NCI-H748 (cell line): ENCODE data around the gene CD4.
A peak's percentile ranks its signal among the peaks of the same experiment; 100 is the strongest.

Experiments
- DNase-seq: peaks from one replicate; lab custom pipeline; 2025; ENCODE audit not compliant: unreplicated experiment; lab: John Stamatoyannopoulos, UW

Gene CD4

DNA sequence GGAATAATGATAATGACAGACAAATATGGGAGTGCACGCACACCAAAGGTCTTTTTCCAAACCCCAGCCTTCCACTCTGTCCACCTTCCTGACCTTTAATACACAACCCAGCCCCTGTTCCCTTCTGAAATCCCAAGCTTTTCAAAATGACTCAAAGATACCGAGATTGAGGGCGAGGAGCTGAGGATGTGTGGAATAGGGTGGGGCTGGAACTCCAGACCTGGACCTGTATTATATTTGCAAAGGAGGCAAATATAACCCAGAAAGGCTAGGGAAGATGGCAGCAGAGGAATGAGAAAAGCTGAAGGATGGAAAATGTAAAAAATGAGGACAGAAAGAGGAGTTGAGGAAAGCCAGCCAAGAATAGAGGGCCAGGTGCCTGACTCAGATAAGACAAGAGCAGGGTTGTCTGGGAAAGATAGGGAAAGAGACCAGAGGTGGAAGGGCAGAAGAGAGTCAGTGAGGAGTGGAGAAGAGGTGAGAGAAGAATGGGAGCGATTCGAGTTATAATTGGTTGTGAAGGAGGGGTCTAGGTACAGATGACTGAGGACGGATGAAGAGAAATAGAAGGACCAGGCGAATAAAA, 24.2 kb upstream of the CD4 start:
- peak; percentile 50 for DNase-seq

DNA sequence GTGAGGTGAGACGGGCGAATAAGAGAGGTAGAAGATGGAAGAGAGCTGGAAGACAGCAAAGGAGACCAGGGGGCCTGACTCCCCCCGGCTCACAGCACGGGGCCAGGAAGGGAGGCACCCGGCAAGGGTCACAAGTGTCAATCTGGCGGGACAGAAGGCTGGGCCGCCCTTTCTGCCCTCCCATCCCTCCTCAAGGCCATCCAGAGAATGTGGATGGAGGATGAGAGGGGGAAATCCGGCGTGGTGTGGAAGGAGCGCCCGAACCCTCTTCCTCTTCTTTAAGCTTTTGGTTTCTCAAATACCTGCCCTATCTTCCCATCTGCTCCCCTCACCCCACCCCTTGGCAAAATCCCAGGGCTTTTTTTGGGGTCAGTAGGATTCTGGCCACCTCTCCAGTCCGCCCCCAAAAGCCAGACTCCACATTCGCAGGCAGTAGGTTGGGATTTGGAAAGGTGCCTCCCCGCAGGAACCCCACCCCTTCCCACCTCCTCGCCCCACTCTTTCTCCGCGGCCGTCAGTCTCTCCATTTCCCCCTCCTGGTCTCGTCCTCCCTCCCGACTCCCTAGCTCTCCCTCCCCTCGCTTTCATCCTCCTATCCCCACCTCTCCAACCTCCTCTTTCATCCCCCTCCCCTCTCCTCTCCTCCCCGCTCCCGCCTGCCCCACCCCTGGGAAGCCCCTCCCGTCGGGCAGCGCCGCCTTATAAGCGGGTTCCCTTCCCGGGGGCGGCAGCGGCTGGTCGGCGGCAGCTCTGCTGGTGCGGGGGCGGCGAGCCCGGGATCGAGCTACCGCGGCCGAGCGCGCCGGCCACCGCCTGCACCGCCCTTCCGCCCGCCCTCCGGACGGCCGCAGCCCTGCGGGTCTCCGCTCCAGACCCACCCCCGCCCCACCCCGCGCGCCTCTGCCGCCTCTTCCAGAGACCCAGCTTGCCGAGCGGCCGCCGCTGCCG, 23.4 kb upstream of the CD4 start, which contains the start of gene PTMS:
Gene PTMS (plus strand): TSS at position 730 of the 948 bp plus-strand sequence. CDS start 343 bp downstream, outside the sequence.
- peak; percentile 95 for DNase-seq

DNA sequence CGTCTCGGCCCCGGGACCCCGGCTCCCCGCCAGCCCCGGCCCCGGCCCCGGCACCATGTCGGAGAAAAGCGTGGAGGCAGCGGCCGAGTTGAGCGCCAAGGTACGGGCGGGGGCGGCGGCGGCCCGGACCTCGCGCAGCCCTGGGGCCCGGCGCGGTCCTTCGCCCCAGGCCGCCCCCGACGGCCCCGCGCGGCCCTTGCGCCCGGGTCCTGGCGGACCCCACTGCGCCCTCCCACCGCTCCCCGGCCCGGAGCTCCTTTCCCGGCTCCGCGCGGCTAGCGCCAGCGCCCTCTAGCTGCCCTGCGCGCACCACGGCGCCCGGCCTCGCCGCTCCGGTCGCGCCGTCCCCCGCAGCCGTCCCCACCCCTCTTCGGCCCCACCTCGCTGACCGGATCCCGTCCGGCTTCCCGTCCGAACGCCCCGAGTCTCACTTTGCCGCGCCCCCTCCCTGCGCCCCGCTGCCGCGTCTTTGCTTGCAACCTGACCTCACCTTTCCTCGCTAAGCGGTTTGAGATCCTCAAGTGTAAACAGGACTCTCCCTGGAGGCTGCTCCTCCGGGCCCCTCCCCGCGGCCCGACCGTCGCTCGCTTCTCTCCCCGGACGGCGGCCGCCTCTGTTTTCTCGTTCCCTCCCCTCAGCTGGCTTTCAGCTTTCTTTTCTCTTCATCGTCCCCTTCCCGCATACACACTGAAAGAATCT, 22.5 kb upstream of the CD4 start:
- DNase-seq, result peak; percentile 64

DNA sequence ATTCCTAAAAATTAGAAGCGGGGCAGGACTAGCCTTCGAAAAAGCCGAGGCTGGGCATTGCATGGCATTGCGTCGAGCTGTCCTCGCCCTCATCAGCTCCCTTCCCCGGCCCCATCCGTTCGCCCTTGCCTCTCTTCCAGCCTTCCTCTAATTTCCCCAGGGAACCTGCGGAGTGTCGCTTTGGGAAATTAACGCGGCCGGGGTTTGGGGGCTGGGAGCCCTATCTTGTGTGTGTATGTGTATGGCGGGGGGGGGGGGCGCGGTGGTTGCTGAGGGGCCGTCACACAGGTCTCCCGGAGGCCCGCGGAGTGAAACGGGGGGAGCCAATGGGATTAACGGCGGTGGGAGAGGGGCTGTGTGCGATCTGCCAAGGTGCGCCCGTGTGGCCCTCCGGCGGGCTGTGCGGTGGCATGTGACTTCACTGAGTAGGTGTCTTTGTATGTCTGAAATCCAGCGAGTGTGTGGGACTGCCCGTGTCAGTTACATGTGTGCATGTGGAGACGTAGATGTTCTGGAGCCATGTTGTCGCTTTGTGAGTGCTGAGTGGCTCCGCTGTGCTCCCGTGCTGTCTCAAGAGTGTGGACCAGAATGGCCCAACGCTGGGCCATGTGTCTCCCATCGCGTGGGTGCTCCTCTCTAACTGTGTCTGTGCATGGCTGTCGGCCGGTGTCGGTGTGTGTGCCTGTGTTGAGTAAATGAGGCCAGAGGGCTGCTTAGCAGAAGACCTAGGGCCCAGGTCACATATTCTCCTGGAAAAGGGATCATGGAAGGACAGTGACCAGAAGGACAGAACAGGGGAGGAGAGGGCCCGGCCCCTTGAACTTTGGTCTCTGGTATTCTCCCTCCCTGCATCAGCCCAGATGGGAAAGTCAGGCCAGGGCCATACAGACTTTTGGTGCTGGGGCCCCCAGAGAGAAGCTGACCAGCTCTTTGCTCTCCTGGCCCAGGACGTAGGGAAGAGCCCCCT, 21.7 kb upstream of the CD4 start:
- peak; percentile 29 for DNase-seq

DNA sequence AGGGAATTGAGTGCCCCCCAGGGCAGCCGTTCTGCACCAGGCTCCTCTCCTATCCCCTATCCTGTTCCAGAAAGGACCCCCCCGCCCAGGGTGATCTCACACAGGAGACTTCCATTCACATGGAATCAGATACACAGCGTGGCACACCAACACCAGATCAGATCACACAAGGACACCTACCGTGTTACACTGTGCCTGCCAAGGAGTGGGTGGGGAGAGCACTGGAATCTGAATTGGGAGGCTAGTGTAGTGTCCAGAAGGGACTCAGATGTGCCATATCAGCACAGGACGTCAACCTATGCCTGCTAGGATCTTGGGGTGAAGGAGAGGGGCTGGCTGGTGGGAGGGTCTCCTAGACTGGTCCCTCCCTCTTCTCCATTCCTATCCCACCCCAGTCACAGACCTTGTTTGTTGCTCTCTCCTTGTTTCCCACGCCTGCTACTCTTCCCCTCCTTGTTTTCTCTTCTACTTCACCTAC, 20.9 kb upstream of the CD4 start:
- peak; percentile 7 for DNase-seq

DNA sequence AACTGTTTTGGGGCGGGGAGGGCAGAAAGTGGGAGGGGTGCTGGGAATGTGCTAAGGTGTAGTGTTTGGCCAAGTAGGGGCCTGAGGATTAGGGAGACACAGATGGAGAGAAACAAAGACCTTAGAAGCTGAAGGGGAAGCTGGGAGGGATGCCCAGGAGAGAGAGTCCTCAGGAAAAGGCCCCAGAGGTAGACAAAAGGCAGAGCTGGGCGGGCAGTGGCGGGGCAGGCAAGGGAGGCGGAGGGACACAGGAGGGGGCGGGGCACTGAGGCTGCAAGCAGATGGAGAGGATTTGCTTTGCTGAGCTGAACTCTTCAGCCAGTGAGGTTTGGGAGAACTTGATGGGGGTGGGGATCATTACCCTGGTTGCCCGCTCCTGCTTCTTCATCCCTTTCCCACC, 20.3 kb upstream of the CD4 start:
- peak; percentile 24 for DNase-seq

DNA sequence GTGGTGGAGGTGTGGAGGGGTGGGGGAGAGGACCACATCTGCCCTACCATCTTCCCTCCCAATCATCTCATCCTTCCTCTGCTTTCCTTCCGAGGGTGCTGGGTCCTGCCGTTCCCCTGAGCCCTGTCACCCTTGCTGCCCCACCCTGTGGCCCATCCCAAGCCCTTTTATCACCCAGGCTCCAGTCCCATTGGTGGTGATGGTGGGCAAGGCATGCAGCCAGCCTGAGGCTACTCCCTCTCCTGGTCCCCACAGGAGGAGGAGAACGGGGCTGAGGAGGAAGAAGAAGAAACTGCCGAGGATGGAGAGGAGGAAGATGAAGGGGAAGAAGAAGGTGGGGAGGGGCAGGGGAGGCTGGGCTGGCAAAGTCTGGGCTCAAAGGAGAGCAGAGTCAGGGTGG, 19.7 kb upstream of the CD4 start:
- no peak for DNase-seq

DNA sequence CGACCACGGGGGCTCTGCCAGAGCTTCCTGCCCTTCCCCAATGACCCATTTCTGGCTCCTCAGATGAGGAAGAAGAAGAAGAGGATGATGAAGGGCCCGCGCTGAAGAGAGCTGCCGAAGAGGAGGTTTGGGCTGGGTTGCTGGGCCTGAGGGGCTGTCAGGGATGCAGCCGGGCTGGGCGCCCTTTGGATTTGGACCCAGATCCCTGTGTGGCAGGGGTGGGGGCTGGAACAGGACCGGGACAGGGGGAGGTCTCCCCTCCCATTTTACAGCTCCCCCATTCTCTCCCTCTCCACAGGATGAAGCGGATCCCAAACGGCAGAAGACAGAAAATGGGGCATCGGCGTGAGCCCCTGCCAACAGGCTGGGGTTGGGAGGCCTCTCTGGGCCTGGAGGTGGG, 19.2 kb upstream of the CD4 start:
- no peak for DNase-seq

DNA sequence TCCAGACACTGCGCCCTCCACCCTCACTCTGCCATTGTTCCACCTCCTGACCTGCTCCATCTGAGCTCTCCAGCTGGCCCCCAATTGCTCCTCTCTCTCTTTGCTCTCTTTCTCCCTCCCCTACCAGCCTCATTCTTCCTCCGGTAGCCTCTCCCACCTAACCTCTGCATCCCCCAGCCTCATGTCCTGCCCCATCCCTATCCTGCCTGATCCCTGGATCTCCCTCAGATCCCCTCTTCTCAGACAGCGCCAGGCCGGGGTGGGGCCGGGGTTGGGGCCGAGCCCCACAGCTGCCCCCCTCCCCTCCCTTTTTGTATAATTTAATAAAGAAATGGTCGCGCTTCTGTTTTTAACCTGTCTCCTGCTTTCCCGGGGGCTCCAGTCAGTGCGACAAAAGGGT, 18.7 kb upstream of the CD4 start:
- DNase-seq, result no peak

DNA sequence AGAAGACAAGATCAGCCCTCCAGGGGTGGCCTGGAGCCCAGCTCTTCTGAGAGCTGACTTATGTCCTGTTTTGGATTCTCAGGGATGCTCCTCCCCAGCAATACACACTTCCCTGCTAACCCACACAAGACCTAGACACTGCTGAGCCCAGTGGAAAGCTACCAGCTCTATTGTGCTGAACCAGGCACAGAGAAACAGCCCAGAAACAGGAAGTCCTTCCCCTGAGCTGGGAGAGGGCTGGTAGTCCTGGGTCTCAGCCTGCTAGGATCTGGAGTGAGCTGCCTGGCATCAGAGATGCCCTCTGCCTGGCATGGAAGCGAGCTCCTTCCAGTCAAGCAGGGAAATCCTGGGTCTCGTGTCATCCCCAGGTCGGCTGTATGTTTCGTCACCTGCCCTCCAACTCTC, 18.2 kb upstream of the CD4 start:
- DNase-seq, result peak; percentile 7

DNA sequence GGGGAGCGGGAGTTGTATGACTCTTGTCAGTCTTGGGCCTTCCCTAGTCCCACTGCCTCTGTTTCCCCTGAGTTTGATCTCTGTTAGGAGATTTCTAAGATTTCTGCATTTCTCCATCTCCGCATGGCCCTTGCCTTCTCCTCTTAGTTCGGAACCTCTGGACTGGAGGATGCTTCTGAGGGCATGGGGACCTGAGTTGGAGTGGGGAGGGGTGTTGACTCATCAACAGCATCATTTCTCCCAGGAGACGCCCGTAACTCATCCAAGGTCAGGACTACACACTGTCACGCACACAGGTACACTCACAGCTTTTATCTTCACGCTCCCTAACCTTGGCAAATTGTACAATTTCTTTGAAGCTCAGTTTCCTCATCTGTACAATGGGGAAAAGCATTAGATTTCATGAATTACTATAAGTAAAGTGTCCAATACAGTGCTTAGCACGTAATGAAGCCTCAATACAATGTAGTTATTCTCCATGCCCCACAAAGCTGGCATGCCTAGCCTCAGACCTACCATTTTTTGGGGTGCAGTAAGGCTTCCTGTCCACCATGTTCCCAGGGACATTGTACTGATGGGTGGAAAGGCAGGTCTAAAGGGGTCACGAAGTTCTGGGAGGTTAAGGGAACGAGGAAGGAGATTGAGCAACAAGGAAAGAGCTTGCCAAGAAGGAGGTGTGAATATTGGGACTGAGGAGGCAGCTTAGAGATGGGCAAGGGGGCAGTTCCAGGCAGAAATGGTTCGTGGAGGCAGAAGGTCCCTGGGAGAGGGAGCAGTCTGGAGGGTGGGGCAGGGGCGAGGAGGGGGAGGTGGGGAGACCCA, 17.6 kb upstream of the CD4 start:
- DNase-seq, result no peak

DNA sequence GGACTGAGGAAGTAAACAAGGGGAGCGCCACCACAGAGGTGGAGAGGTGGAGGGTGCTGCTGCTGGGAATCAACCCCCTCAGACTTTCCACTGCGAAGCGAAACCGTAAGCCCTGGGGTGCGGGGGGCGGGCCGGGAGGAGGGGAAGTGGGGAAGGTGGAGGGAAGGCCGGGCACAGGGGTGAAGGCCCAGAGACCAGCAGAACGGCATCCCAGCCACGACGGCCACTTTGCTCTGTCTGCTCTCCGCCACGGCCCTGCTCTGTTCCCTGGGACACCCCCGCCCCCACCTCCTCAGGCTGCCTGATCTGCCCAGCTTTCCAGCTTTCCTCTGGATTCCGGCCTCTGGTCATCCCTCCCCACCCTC, 17.0 kb upstream of the CD4 start, which contains the start of gene LAG3:
Gene LAG3 (plus strand): TSS at position 190 of the 365 bp plus-strand sequence. CDS start 333 bp downstream, outside the sequence.
- no peak for DNase-seq

DNA sequence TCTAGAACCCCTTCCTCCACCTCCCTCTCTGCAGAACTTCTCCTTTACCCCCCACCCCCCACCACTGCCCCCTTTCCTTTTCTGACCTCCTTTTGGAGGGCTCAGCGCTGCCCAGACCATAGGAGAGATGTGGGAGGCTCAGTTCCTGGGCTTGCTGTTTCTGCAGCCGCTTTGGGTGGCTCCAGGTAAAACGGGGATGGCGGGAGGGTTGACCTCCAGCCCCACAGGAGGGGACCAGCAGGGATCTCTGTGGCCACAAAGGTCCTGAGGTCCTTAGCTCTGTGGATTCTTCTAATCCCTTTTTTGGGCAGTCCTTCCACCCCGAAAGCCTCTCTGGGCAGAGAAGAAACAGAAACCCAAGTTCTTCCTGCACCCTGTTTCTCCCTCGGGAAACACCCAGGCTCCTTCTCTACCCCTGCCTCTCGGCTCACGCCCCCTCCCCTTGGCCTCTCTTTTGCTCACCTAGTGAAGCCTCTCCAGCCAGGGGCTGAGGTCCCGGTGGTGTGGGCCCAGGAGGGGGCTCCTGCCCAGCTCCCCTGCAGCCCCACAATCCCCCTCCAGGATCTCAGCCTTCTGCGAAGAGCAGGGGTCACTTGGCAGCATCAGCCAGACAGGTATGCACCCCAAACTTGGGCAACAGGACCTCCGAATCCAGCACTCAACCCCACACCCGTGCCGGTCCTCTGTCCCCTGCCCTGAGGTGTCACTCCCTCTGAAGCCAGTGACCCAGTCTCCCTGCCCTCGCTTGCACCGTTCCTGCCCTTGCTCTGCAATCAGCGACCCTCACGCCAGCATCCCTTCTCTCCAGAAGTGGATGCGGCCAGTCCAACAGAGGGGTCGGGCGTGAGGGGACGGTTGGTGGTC, 16.4 kb upstream of the CD4 start:
- DNase-seq, result no peak

DNA sequence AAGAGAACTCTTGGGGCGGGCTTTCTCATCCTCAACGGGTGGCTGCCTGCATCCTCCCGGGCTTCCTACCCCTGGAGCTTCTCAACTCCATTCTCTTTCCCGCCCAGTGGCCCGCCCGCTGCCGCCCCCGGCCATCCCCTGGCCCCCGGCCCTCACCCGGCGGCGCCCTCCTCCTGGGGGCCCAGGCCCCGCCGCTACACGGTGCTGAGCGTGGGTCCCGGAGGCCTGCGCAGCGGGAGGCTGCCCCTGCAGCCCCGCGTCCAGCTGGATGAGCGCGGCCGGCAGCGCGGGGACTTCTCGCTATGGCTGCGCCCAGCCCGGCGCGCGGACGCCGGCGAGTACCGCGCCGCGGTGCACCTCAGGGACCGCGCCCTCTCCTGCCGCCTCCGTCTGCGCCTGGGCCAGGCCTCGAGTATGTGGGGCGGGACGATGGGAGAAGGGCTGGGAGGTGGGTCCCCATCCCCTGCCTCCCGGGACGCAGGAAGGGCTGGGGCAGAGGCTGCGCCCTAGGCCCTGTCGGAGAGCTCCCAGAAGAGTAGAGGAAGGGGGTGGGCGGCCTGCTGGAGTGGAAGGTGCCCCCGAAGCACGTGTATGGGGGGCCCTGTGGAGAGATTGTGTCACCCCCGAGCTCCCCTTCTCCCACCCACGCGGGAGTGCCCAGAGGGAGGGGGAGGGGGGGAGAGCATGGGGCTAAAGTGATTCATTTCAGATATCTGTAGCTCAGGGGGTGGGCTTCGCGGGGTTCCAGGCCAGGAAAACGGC, 15.6 kb upstream of the CD4 start:
- DNase-seq, result peak; percentile 23

DNA sequence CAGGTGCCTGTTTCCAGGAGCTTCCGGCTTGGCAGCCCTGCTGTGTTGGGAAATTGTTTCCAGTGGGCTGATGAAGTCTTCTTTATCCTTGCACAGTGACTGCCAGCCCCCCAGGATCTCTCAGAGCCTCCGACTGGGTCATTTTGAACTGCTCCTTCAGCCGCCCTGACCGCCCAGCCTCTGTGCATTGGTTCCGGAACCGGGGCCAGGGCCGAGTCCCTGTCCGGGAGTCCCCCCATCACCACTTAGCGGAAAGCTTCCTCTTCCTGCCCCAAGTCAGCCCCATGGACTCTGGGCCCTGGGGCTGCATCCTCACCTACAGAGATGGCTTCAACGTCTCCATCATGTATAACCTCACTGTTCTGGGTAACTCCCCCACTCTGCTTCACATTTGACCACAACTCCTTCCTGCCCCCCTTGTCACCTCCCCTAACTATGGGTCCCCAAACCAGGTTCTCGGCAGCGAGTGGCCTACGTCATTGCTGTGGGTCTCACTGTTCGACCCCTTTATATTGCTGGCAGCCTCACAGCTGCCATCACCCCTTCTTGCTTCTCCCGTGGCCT, 14.7 kb upstream of the CD4 start:
- DNase-seq, result no peak

DNA sequence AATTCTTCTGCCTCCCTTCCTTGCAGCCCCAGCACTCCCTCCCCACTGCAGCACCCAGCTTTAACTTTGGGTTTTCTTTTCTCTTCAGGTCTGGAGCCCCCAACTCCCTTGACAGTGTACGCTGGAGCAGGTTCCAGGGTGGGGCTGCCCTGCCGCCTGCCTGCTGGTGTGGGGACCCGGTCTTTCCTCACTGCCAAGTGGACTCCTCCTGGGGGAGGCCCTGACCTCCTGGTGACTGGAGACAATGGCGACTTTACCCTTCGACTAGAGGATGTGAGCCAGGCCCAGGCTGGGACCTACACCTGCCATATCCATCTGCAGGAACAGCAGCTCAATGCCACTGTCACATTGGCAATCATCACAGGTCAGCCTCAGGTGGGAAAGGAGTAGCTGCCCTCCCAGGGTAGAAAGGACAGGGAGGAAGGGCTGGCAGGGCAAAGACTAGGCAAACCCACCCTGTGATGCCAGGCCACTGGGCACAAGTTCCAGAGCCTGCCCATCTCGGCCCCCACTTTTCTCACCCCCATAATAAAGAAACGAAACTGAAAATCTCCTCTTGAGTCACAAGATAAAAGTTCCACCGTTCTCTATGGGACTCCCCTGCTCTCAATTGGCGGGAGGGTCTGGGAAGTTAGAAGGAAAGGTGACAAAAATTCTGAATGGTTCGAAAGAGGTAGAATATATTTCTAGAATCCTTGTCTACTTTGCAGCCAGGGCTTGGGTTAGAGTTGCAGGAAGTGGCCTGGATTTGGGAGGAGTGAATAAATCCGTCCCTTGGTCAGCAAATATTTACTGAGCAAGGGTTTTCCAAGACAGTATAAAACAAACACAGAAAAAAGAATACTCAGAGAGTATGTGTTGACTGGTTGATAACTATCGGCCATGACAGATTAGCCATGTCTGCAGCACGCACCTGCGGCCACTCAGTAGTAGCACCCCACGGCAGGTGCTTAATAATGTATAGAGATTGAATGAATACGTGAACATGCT, 13.8 kb upstream of the CD4 start:
- DNase-seq, result no peak
